ENCODE data around the gene WDR81.

DNA sequence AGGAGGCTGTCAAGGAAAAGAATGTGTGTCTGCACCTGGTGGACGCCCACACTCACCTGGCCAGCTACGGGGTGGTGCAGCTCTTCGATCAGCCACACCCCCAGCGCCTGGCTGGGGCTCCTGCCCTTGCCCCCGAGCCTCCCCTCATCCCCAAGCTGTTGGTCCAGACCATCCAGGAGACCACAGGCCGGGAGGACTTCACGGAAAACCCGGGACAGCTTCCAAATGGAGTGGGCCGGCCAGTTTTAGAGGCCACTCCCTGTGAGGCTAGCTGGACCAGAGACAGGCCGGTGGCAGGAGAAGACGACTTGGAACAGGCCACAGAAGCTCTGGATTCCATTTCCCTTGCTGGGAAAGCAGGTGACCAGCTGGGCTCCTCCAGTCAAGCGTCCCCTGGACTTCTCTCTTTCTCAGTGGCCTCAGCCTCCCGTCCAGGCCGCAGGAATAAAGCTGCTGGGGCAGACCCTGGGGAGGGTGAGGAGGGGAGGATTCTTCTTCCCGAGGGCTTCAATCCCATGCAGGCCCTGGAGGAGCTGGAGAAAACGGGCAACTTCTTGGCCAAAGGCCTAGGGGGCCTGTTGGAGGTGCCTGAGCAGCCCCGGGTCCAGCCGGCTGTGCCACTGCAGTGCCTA is 2.2 kb downstream of the WDR81 start:
- TF ChIP-seq, protein P1, sequence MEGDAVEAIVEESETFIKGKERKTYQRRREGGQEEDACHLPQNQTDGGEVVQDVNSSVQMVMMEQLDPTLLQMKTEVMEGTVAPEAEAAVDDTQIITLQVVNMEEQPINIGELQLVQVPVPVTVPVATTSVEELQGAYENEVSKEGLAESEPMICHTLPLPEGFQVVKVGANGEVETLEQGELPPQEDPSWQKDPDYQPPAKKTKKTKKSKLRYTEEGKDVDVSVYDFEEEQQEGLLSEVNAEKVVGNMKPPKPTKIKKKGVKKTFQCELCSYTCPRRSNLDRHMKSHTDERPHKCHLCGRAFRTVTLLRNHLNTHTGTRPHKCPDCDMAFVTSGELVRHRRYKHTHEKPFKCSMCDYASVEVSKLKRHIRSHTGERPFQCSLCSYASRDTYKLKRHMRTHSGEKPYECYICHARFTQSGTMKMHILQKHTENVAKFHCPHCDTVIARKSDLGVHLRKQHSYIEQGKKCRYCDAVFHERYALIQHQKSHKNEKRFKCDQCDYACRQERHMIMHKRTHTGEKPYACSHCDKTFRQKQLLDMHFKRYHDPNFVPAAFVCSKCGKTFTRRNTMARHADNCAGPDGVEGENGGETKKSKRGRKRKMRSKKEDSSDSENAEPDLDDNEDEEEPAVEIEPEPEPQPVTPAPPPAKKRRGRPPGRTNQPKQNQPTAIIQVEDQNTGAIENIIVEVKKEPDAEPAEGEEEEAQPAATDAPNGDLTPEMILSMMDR (IDR thresholded peaks at IDR 0.05; ENCODE audit: low read depth, low read length) = no peak
- no peak for TF ChIP-seq EZH2phosphoT487 (IDR thresholded peaks at IDR 0.05; ENCODE audit: low read depth)

Data from OCI-LY3 (cell line).